Measurements from ENCODE around the gene CDC45.

DNA sequence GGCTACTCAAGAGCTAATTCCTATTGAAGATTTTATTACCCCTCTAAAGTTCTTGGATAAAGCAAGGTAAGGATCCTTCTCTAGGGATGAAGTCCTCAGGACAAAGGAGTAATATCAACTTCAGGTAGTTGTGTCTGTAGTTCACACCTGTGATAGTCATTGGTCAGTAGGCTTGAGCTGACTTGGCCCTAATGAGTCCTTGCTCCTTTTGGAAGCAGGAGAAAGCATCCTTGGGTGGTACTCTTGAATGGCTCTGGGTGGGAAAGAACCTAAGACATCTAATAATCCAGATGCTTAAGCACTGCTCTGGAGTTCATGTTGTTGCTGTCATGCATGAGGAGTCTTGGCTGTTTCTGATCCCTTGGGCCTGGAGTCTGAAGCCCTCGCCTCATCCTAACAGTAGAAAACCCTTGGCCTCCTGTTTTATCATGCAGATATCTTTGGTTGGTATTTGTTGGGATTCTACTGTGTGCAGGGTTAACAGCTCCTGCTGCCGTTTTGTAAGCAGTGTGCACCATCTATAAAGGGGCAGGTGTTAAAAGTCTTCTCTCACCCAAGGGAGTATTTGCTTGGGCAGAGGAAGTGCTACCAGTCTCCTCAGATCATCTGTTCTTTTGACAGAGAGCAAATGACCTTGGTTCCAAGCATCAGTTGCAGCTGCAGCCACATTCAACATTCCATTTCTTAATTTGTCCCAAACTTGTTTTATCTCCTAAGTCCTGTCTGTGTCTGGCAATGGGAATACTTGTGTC is 44.7 kb upstream of the CDC45 start:
- TF ChIP-seq, protein P1, sequence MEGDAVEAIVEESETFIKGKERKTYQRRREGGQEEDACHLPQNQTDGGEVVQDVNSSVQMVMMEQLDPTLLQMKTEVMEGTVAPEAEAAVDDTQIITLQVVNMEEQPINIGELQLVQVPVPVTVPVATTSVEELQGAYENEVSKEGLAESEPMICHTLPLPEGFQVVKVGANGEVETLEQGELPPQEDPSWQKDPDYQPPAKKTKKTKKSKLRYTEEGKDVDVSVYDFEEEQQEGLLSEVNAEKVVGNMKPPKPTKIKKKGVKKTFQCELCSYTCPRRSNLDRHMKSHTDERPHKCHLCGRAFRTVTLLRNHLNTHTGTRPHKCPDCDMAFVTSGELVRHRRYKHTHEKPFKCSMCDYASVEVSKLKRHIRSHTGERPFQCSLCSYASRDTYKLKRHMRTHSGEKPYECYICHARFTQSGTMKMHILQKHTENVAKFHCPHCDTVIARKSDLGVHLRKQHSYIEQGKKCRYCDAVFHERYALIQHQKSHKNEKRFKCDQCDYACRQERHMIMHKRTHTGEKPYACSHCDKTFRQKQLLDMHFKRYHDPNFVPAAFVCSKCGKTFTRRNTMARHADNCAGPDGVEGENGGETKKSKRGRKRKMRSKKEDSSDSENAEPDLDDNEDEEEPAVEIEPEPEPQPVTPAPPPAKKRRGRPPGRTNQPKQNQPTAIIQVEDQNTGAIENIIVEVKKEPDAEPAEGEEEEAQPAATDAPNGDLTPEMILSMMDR (IDR thresholded peaks at IDR 0.05): no peak
- TF ChIP-seq POLR2A (IDR thresholded peaks at IDR 0.05): no peak
